H7 (cell line): Measurements from ENCODE around the gene PBXIP1. TPM values are rescaled to one million over a fixed set of nuclear protein-coding genes. Genes with fewer than 3 reads are reported as not detected.

Experiments used
- DNase-seq: peaks from one replicate; pipeline ENCODE4 v3.0.0; 2012
- H3K27me3 ChIP-seq: 2 replicates; pipeline ENCODE4 v1.6.0; 2011; ENCODE audit warnings: mild to moderate bottlenecking, low read length; ENCODE audit not compliant: control insufficient read depth, insufficient read depth
- H3K36me3 ChIP-seq: replicated peaks from 2 replicates; pipeline ENCODE4 v1.5.1; 2011; ENCODE audit warnings: low read length; ENCODE audit not compliant: control insufficient read depth, insufficient read depth
- H3K4me3 ChIP-seq: 2 replicates; pipeline ENCODE4 v1.5.1; 2011; ENCODE audit warnings: low read depth, mild to moderate bottlenecking, control low read depth, low read length, moderate library complexity; ENCODE audit not compliant: insufficient read depth
- total RNA-seq: library from RNA; depleted of rRNA; stranded (reverse); fragments of >200 nt; shearing (Covaris generic); gene quantifications from 2 replicates; pipeline ENCODE4 v1.2.3, GENCODE V29; 2014; rRNA removed

Gene PBXIP1
- total RNA-seq, 1 experiment from 2014 or later = 43.6 TPM

- Histone ChIP-seq H3K36me3 (no peaks in the 10 kb centered on the region), H3K4me3 (no peak overlapping the region)
- DNase-seq = no peak
Observed at GRCh38 chr1:154895798-154896197, 60.1 kb downstream of the PBXIP1 start.

More at GRCh38 chr1:154895798-154896197, 60.1 kb downstream of the PBXIP1 start:
- no peaks in the 10 kb centered on the region; the same call in 1 of the 2 replicates for H3K27me3 ChIP-seq

Other genes with a start within 250 kb of the PBXIP1 start
- gene KCNN3, start 85.8 kb downstream of the PBXIP1 start, total RNA-seq = 0.18 and 0.62 TPM in 2 replicates
- 7.3 and 9.8 TPM in 2 replicates for gene PMVK, start 19.4 kb downstream of the PBXIP1 start, total RNA-seq
- 52.6 and 62.8 TPM in 2 replicates for gene PYGO2, start 5.7 kb upstream of the PBXIP1 start, total RNA-seq
- 298 and 333 TPM in 2 replicates for gene SHC1, start 14.6 kb upstream of the PBXIP1 start, total RNA-seq
- 342 and 347 TPM in 2 replicates for gene CKS1B, start 18.6 kb upstream of the PBXIP1 start, total RNA-seq
- gene FLAD1, start 27.2 kb upstream of the PBXIP1 start, total RNA-seq = 152 and 177 TPM in 2 replicates
- gene LENEP, start 37.5 kb upstream of the PBXIP1 start, total RNA-seq = 0.21 and 1.00 TPM in 2 replicates
- gene ZBTB7B, start 46.7 kb upstream of the PBXIP1 start, total RNA-seq = 39.2 and 40.6 TPM in 2 replicates
- gene DCST2, start 77.7 kb upstream of the PBXIP1 start, total RNA-seq = 0.31 and 1.5 TPM in 2 replicates
- gene DCST1, start 77.7 kb upstream of the PBXIP1 start, total RNA-seq = not detected in 2 replicates
- gene ADAM15, start 95.2 kb upstream of the PBXIP1 start, total RNA-seq = 34.9 and 35.0 TPM in 2 replicates
- gene EFNA4, start 107.6 kb upstream of the PBXIP1 start, total RNA-seq = 59.5 and 59.6 TPM in 2 replicates
- gene EFNA3, start 122.7 kb upstream of the PBXIP1 start, total RNA-seq = 17.5 and 24.9 TPM in 2 replicates
- 4.9 and 6.4 TPM in 2 replicates for gene EFNA1, start 171.8 kb upstream of the PBXIP1 start, total RNA-seq
- 73.7 and 79.2 TPM in 2 replicates for gene SLC50A1, start 179.8 kb upstream of the PBXIP1 start, total RNA-seq
- gene DPM3, start 184.4 kb upstream of the PBXIP1 start, total RNA-seq = 119 and 193 TPM in 2 replicates
- 165 and 204 TPM in 2 replicates for gene KRTCAP2, start 217.2 kb upstream of the PBXIP1 start, total RNA-seq
- 9.9 and 11.1 TPM in 2 replicates for gene TRIM46, start 217.8 kb upstream of the PBXIP1 start, total RNA-seq